Measurements from ENCODE around the gene AVP. TPM values are rescaled to one million over a fixed set of nuclear protein-coding genes. Genes with fewer than 3 reads are reported as not detected.
"Not testable (repeated sequence)": the region's sequence is repeated elsewhere in the genome, so short reads cannot be mapped to it uniquely, and the experiment has no call there.

AVP gene
- total and polyA plus RNA-seq, 9 of the 15 experiments (the other 6 are each of a cell fraction or from before 2014, with no cell fraction given) = not detected

GRCh38 chr20:3074812-3075211 is 9.7 kb downstream of the AVP start (continued):
- TF ChIP-seq REST (IDR thresholded peaks at IDR 0.05; ENCODE audit: borderline replicate concordance) (no peak), REST (CRISPR knock-in tag; IDR thresholded peaks at IDR 0.05; ENCODE audit: low read depth) (no peak), HMG20A (CRISPR knock-in tag; conservative IDR thresholded peaks at IDR 0.05) (no peak)

GRCh38 chr20:3073251-3073643 is 11.3 kb downstream of the AVP start:
- intact Hi-C loops (cut with micrococcal nuclease); H3K9ac ChIP-seq (ENCODE audit: insufficient read depth in 1 of 2, low read depth in 2 of 2, low read length in 2 of 2); DNase-seq (ENCODE audit: extremely low read depth in 1 of 4, low spot score in 3 of 4); H3K27me3 ChIP-seq (ENCODE audit: control insufficient read depth in 2 of 2, insufficient read depth in 2 of 2, low read length in 2 of 2); POLR2A ChIA-PET; H3K4me3 ChIP-seq; FAIRE-seq; H3K79me2 ChIP-seq (ENCODE audit: control insufficient read depth, insufficient read depth, low read length); H3K36me3 ChIP-seq (ENCODE audit: control insufficient read depth, insufficient read depth, low read length); H4K20me1 ChIP-seq (replicated peaks; ENCODE audit: control insufficient read depth, insufficient read depth, low read length); H3K9me3 ChIP-seq (replicated peaks; ENCODE audit: control insufficient read depth, insufficient read depth, low read depth, low read length); H2AFZ ChIP-seq (ENCODE audit: low read depth, low read length); CTCF ChIA-PET (ENCODE audit: low intra/inter-chr PET ratio); H3K4me2 ChIP-seq (ENCODE audit: insufficient read depth, low read length); BruUV-seq (replicated peaks); in situ Hi-C loops (cut with MboI); H3K9me1 ChIP-seq (ENCODE audit: control insufficient read depth, insufficient read depth, low read length); ATAC-seq; H3K27ac ChIP-seq (ENCODE audit: extremely low read depth, low read depth, low read length); TF ChIP-seq ATF3 (CRISPR knock-in tag; conservative IDR thresholded peaks at IDR 0.05): not testable (repeated sequence)
- H3K4me1 ChIP-seq (replicated peaks in 1 of 2; ENCODE audit: control insufficient read depth in 2 of 2, insufficient read depth in 2 of 2, low read length in 2 of 2) = peaks cover 15 to 17% of the 10 kb centered on the region in 2 experiments; a peak in 4 of 5 replicates
- WGBS (ENCODE audit: insufficient coverage, low coverage, missing lambda C conversion rate) = 42% methylated on average over 8 of the region's 8 CpGs
- TF ChIP-seq ATF3 (IDR thresholded peaks at IDR 0.05) = peak; percentile 50
- TF ChIP-seq CEBPG (CRISPR knock-in tag; IDR thresholded peaks at IDR 0.05) = peak; percentile 60; the same call in 1 of the 2 replicates
- TF ChIP-seq CEBPG (tag; conservative IDR thresholded peaks at IDR 0.05 in 1 of 2, IDR thresholded peaks at IDR 0.05 in 1 of 2) = peak in 1 of 2 experiments; percentile 57; a peak in 2 of 4 replicates

Measured in K562 (cell line).